ENCODE data around the gene APOBEC3G.

GRCh38 chr22:39087098-39087497 is 10.0 kb downstream of the APOBEC3G start:
- TF ChIP-seq, protein P1, sequence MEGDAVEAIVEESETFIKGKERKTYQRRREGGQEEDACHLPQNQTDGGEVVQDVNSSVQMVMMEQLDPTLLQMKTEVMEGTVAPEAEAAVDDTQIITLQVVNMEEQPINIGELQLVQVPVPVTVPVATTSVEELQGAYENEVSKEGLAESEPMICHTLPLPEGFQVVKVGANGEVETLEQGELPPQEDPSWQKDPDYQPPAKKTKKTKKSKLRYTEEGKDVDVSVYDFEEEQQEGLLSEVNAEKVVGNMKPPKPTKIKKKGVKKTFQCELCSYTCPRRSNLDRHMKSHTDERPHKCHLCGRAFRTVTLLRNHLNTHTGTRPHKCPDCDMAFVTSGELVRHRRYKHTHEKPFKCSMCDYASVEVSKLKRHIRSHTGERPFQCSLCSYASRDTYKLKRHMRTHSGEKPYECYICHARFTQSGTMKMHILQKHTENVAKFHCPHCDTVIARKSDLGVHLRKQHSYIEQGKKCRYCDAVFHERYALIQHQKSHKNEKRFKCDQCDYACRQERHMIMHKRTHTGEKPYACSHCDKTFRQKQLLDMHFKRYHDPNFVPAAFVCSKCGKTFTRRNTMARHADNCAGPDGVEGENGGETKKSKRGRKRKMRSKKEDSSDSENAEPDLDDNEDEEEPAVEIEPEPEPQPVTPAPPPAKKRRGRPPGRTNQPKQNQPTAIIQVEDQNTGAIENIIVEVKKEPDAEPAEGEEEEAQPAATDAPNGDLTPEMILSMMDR (IDR thresholded peaks at IDR 0.05): no peak
- TF ChIP-seq POLR2A (IDR thresholded peaks at IDR 0.05) (no peak), EP300 (IDR thresholded peaks at IDR 0.05) (no peak)

Data from ovary (tissue), 3 donors.